Astrocyte of the spinal cord (primary cell): ENCODE measurements around the gene TRIM26.
A peak's percentile ranks its signal among the peaks of the same experiment; 100 is the strongest.
"Not testable (repeated sequence)": the region's sequence is repeated elsewhere in the genome, so short reads cannot be mapped to it uniquely, and the experiment has no call there.

Experiments used
- DNase-seq: peaks from one replicate; pipeline ENCODE4 v3.0.0; 2011; ENCODE audit warnings: low read depth, low spot score
- H3K4me3 ChIP-seq: 2 replicates; pipeline ENCODE4 v1.5.1; 2011; ENCODE audit warnings: low read depth, mild to moderate bottlenecking, low read length, moderate library complexity
- CTCF ChIP-seq: IDR thresholded peaks from 2 replicates; pipeline ENCODE4 v1.5.1; 2012; ENCODE audit warnings: low read depth, mild to moderate bottlenecking, low read length, inconsistent platforms
- in situ Hi-C: cut with HindIII; loops from 2 replicates; pipeline ENCODE4 v1.10.0; 2017; ENCODE audit warnings: low sequenced_read_pairs

Gene TRIM26

GRCh38 chr6:30212865-30213666, at the start of gene TRIM26:
Gene TRIM26, minus strand, starts transcription at chr6:30213406. Its CDS starts 14,303 bp downstream, at chr6:30199103.
- H3K4me3 ChIP-seq, result peak within 1 kb of the TSS; percentile 87
- peak; percentile 97 for DNase-seq
- in situ Hi-C loops, result no loop called here
- TF ChIP-seq CTCF, result no peak

GRCh38 chr6:30260036-30260504, 46.9 kb upstream of the TRIM26 start:
- no peak for TF ChIP-seq CTCF
- peak overlapping the region; percentile 75 for H3K4me3 ChIP-seq
- DNase-seq, result no peak
- in situ Hi-C loops, result no loop called here

GRCh38 chr6:30259140-30260035, 46.2 kb upstream of the TRIM26 start:
- peak overlapping the region; percentile 75 for H3K4me3 ChIP-seq
- in situ Hi-C loops, result no loop called here
- TF ChIP-seq CTCF, result peak; percentile 40
- DNase-seq, result peak; percentile 73

- no peak for DNase-seq
- in situ Hi-C loops, result no loop called here
- no peak overlapping the region for H3K4me3 ChIP-seq
- TF ChIP-seq CTCF, result no peak
Observed at GRCh38 chr6:30258204-30258603, 45.0 kb upstream of the TRIM26 start.

GRCh38 chr6:30252417-30252816, 39.2 kb upstream of the TRIM26 start:
- H3K4me3 ChIP-seq, DNase-seq: not testable (repeated sequence)

GRCh38 chr6:30244560-30244959, 31.4 kb upstream of the TRIM26 start:
- in situ Hi-C loops, result no loop called here
- no peak for TF ChIP-seq CTCF
- DNase-seq, result no peak
- no peak overlapping the region for H3K4me3 ChIP-seq

More at GRCh38 chr6:30252417-30252816, 39.2 kb upstream of the TRIM26 start:
- in situ Hi-C loops, result not testable (repeated sequence)
